GM12878 (cell line): ENCODE results near the gene OR2C1. TPM values are rescaled to one million over a fixed set of nuclear protein-coding genes. Genes with fewer than 3 reads are reported as not detected.

Source experiments
- CEBPB ChIP-seq, 2 experiments: fragments of 150-350 bp in 1 of 2; IDR thresholded peaks; 2 replicates each; pipeline ENCODE4 v1.6.1; 2012 to 2014; ENCODE audit warnings: low read depth in 2 of 2, low read length in 2 of 2, borderline replicate concordance in 1 of 2, inconsistent platforms in 1 of 2
- CREB1 ChIP-seq: IDR thresholded peaks from 2 replicates; pipeline ENCODE4 v1.6.1; 2012; ENCODE audit warnings: low read depth, mild to moderate bottlenecking, inconsistent platforms
- EGR1 ChIP-seq, 2 experiments: IDR thresholded peaks; 1 replicate in 1 of 2; 2 replicates in 1 of 2; pipeline ENCODE4 v1.6.1; 2011 to 2012; ENCODE audit warnings: low read depth in 2 of 2, low read length in 2 of 2, borderline replicate concordance in 1 of 2, mild to moderate bottlenecking in 1 of 2, moderate library complexity in 1 of 2
- FOS ChIP-seq: IDR thresholded peaks from 3 replicates; pipeline ENCODE4 v1.6.1; 2011; ENCODE audit warnings: borderline replicate concordance; ENCODE audit not compliant: insufficient read length; ENCODE audit errors: extremely low read depth
- HCFC1 ChIP-seq: fragments of 150-350 bp; IDR thresholded peaks from 2 replicates; pipeline ENCODE4 v1.6.1; 2014; ENCODE audit warnings: low read length
- JUNB ChIP-seq: IDR thresholded peaks from 2 replicates; pipeline ENCODE4 v1.6.1; 2016; ENCODE audit warnings: antibody characterized with exemption, mild to moderate bottlenecking
- KDM1A ChIP-seq: fragments of 200-600 bp; sonication (generic); IDR thresholded peaks from 2 replicates; pipeline ENCODE4 v1.6.1; 2016; ENCODE audit warnings: borderline replicate concordance
- MYB ChIP-seq: fragments of 150-350 bp; IDR thresholded peaks from 2 replicates; pipeline ENCODE4 v1.6.1; 2014; ENCODE audit warnings: mild to moderate bottlenecking, low read depth, low read length, borderline replicate concordance
- MYC ChIP-seq: IDR thresholded peaks from 2 replicates; pipeline ENCODE4 v1.6.1; 2011; ENCODE audit warnings: mild to moderate bottlenecking, low read length, moderate library complexity, inconsistent platforms; ENCODE audit not compliant: insufficient read depth, insufficient replicate concordance, insufficient read length, severe bottlenecking
- NFXL1 ChIP-seq: fragments of 450-650 bp; IDR thresholded peaks from 2 replicates; pipeline ENCODE4 v1.6.1; 2017; ENCODE audit warnings: antibody characterized with exemption, mild to moderate bottlenecking, borderline replicate concordance
- RAD51 ChIP-seq: fragments of 450-650 bp; IDR thresholded peaks from 2 replicates; pipeline ENCODE4 v1.6.1; 2016; ENCODE audit warnings: moderate library complexity, mild to moderate bottlenecking, inconsistent platforms
- RUNX3 ChIP-seq: IDR thresholded peaks from 2 replicates; pipeline ENCODE4 v1.6.1; 2012; ENCODE audit warnings: low read length, inconsistent platforms
- SMAD5 ChIP-seq: IDR thresholded peaks from 2 replicates; pipeline ENCODE4 v1.6.1; 2016; ENCODE audit warnings: antibody characterized with exemption, low read depth
- STAT3 ChIP-seq: IDR thresholded peaks from 2 replicates; pipeline ENCODE4 v1.6.1; 2011; ENCODE audit warnings: low read depth, low read length, improper control_type of control experiment
- TCF3 ChIP-seq: IDR thresholded peaks from 2 replicates; pipeline ENCODE4 v1.6.1; 2012; ENCODE audit warnings: low read depth, mild to moderate bottlenecking, low read length, borderline replicate concordance; ENCODE audit not compliant: insufficient read depth
- WRNIP1 ChIP-seq: IDR thresholded peaks from 2 replicates; pipeline ENCODE4 v1.6.1; 2011; ENCODE audit warnings: low read depth, low read length, improper control_type of control experiment, borderline replicate concordance
- ZNF384 ChIP-seq: IDR thresholded peaks from 2 replicates; pipeline ENCODE4 v1.6.1; 2012; ENCODE audit warnings: low read depth, mild to moderate bottlenecking, low read length, improper control_type of control experiment, borderline replicate concordance
- ZNF622 ChIP-seq: fragments of 450-650 bp; IDR thresholded peaks from 2 replicates; pipeline ENCODE4 v1.6.1; 2017; ENCODE audit warnings: mild to moderate bottlenecking, inconsistent platforms
- ZZZ3 ChIP-seq: IDR thresholded peaks from 2 replicates; pipeline ENCODE4 v1.6.1; 2011; ENCODE audit warnings: low read depth; ENCODE audit not compliant: control insufficient read depth, insufficient read length
- polyA plus RNA-seq, 11 experiments: library from polyadenylated mRNA; depleted of rRNA in 4 of 11; unstranded in 6 of 11; stranded (reverse) in 5 of 11; fragments of >200 nt; fragmentation: Nextera tagmentation in 4 of 11; fragmentation: Illumina TruSeq in 1 of 11; extraction: Ambion mirVana in 4 of 11; extraction: Trizol in 1 of 11; gene quantifications; 1 replicate in 1 of 11; 2 replicates in 10 of 11; pipeline versions ENCODE4 v1.2.1 to v1.2.3, GENCODE V29; 2011 to 2016; ENCODE audit warnings: inconsistent platforms in 2 of 11, missing spikeins in 2 of 11, low read depth in 1 of 11
- total RNA-seq, 4 experiments: library from RNA; depleted of rRNA in 3 of 4; stranded (reverse); fragments of >200 nt in 3 of 4; fragmentation: Illumina TruSeq in 1 of 4; extraction: Trizol in 1 of 4; gene quantifications; 2 replicates each; pipeline versions ENCODE4 v1.2.1 to v1.2.3, GENCODE V29; 2013 to 2021
- TF ChIP-seq, protein P1 (sequence below): fragments of 150-350 bp; IDR thresholded peaks from 2 replicates; pipeline ENCODE4 v1.6.1; 2014; ENCODE audit warnings: mild to moderate bottlenecking, low read depth, low read length
- TF ChIP-seq, protein P2 (sequence below): IDR thresholded peaks from 2 replicates; pipeline ENCODE4 v1.6.1; 2012; ENCODE audit warnings: low read length, inconsistent platforms
- TF ChIP-seq, protein P3 (sequence below): IDR thresholded peaks from 2 replicates; pipeline ENCODE4 v1.6.1; 2011; ENCODE audit warnings: low read depth, low read length, improper control_type of control experiment, borderline replicate concordance
- TF ChIP-seq, protein P4 (sequence below): fragments of 450-650 bp; IDR thresholded peaks from 2 replicates; pipeline ENCODE4 v1.6.1; 2018; ENCODE audit warnings: mild to moderate bottlenecking, low read depth, moderate library complexity; ENCODE audit not compliant: partially characterized antibody

Gene OR2C1
- total and polyA plus RNA-seq, 10 of the 15 experiments (the other 5 are each of a cell fraction or from before 2014, with no cell fraction given), result 0.05 to 0.21 (median 0.14) TPM; not detected in 5

DNA sequence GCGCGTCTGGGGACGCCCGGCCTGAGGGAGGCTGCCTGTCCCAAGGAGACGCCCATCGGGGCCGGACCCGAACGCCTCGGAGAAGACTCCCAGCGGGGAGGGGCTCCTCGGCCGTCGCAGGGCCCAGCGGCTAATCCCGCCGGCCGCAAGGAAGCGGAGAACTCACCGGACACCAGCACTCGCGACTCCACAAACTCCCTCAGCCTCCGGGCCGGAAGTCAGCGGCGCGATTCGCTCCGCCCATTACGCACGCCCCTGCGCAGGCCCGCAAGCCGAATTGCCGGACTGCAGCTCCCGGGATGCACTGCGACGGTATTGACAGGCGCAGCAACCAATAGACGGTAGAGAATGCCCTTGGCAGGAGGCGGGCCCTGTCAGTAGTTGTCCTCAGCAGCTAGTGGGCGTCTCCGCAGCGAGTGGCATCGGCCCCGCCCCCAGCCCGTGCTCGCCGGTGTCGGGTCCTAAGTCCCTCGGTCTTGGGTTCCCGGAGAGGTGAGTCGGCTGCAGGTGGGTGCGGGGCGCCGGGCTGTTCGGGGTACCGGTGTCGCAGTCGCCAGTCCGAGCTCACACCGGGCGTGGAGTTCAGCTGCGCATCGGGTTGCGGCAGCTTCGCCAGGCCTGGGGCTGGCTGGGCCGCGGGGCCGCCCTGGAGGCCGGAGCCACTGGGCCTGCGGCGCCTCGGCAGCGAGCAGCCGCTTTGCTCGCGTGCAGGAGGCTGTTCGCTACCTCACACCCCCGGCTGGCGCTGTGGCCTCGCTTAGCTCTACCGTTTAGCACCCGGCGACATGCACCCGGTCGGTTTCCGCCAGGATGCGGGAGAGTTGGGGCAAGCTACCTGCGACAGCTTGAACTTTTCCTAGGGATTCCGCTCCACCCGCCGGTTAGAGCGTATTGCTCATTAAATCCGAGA, 45.3 kb downstream of the OR2C1 start, which contains the start of the genes ZNF174 and ZSCAN32 (continued):
- TF ChIP-seq, protein P1, sequence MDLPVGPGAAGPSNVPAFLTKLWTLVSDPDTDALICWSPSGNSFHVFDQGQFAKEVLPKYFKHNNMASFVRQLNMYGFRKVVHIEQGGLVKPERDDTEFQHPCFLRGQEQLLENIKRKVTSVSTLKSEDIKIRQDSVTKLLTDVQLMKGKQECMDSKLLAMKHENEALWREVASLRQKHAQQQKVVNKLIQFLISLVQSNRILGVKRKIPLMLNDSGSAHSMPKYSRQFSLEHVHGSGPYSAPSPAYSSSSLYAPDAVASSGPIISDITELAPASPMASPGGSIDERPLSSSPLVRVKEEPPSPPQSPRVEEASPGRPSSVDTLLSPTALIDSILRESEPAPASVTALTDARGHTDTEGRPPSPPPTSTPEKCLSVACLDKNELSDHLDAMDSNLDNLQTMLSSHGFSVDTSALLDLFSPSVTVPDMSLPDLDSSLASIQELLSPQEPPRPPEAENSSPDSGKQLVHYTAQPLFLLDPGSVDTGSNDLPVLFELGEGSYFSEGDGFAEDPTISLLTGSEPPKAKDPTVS, result no peak
- peak; percentile 64; the same call in 1 of the 2 replicates for TF ChIP-seq SMAD5
- no peak for TF ChIP-seq JUNB
- peak; percentile 90 for TF ChIP-seq CREB1
- no peak for TF ChIP-seq RAD51
- TF ChIP-seq EGR1 (IDR thresholded peaks at IDR 0.05; ENCODE audit: borderline replicate concordance in 1 of 2, low read depth in 2 of 2, low read length in 2 of 2), result peak; percentile 76 to 79
- TF ChIP-seq MYC, result no peak
- peak; percentile 17; the same call in 1 of the 2 replicates for TF ChIP-seq RUNX3
- no peak for TF ChIP-seq ZNF384
- no peak for TF ChIP-seq CEBPB (IDR thresholded peaks at IDR 0.05; ENCODE audit: borderline replicate concordance in 1 of 2, low read depth in 2 of 2, low read length in 2 of 2)
- TF ChIP-seq TCF3, result peak; percentile 62; the same call in 1 of the 2 replicates
- peak; percentile 54 for TF ChIP-seq FOS
- TF ChIP-seq, protein P2, sequence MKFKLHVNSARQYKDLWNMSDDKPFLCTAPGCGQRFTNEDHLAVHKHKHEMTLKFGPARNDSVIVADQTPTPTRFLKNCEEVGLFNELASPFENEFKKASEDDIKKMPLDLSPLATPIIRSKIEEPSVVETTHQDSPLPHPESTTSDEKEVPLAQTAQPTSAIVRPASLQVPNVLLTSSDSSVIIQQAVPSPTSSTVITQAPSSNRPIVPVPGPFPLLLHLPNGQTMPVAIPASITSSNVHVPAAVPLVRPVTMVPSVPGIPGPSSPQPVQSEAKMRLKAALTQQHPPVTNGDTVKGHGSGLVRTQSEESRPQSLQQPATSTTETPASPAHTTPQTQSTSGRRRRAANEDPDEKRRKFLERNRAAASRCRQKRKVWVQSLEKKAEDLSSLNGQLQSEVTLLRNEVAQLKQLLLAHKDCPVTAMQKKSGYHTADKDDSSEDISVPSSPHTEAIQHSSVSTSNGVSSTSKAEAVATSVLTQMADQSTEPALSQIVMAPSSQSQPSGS, result no peak
- no peak for TF ChIP-seq STAT3
- TF ChIP-seq WRNIP1, result no peak
- TF ChIP-seq, protein P3, sequence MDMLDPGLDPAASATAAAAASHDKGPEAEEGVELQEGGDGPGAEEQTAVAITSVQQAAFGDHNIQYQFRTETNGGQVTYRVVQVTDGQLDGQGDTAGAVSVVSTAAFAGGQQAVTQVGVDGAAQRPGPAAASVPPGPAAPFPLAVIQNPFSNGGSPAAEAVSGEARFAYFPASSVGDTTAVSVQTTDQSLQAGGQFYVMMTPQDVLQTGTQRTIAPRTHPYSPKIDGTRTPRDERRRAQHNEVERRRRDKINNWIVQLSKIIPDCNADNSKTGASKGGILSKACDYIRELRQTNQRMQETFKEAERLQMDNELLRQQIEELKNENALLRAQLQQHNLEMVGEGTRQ, result no peak
- TF ChIP-seq MYB, result 0 out of 2 replicates have a peak, but pooled peaks have one; percentile 20
- TF ChIP-seq HCFC1, result peak; percentile 93
- TF ChIP-seq KDM1A, result no peak
- no peak; the same call in 1 of the 2 replicates for TF ChIP-seq NFXL1
- no peak for TF ChIP-seq ZZZ3
- no peak for TF ChIP-seq ZNF622
- TF ChIP-seq, protein P4, sequence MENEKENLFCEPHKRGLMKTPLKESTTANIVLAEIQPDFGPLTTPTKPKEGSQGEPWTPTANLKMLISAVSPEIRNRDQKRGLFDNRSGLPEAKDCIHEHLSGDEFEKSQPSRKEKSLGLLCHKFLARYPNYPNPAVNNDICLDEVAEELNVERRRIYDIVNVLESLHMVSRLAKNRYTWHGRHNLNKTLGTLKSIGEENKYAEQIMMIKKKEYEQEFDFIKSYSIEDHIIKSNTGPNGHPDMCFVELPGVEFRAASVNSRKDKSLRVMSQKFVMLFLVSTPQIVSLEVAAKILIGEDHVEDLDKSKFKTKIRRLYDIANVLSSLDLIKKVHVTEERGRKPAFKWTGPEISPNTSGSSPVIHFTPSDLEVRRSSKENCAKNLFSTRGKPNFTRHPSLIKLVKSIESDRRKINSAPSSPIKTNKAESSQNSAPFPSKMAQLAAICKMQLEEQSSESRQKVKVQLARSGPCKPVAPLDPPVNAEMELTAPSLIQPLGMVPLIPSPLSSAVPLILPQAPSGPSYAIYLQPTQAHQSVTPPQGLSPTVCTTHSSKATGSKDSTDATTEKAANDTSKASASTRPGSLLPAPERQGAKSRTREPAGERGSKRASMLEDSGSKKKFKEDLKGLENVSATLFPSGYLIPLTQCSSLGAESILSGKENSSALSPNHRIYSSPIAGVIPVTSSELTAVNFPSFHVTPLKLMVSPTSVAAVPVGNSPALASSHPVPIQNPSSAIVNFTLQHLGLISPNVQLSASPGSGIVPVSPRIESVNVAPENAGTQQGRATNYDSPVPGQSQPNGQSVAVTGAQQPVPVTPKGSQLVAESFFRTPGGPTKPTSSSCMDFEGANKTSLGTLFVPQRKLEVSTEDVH, result no peak
